Stimulated activated memory B cell treated with anti-CD40 and anti-IgM and Interleukin-4, amounts not matched to agents 10 μg/mL and 1 μg/mL and 100 μg/mL, for 72 hours (primary cell): ENCODE data around the gene LGALS9B.
A peak's percentile ranks its signal among the peaks of the same experiment; 100 is the strongest.
"Not testable (repeated sequence)": the region's sequence is repeated elsewhere in the genome, so short reads cannot be mapped to it uniquely, and the experiment has no call there.

Experiments
- ATAC-seq: fragments of 150-1000 bp; cut with Tn5 transposase; 2 replicates; pipeline ENCODE4 v1.10.0; 2021
- H3K27ac Mint-ChIP-seq: one replicate; pipeline ENCODE4 v1.8.0; 2022; ENCODE audit warnings: mild to moderate bottlenecking, mixed read lengths
- H3K27me3 Mint-ChIP-seq: one replicate; pipeline ENCODE4 v1.8.0; 2022; ENCODE audit warnings: mixed read lengths
- H3K36me3 Mint-ChIP-seq: one replicate; pipeline ENCODE4 v1.8.0; 2022; ENCODE audit warnings: mixed read lengths
- H3K4me1 Mint-ChIP-seq: one replicate; pipeline ENCODE4 v1.8.0; 2022; ENCODE audit warnings: mixed read lengths
- H3K4me3 Mint-ChIP-seq: one replicate; pipeline ENCODE4 v1.8.0; 2022; ENCODE audit warnings: mild to moderate bottlenecking, moderate library complexity, mixed read lengths
- H3K9me3 Mint-ChIP-seq: one replicate; pipeline ENCODE4 v1.8.0; 2022; ENCODE audit warnings: mixed read lengths

The LGALS9B gene

GRCh38 chr17:20467447-20467846 is at the start of gene LGALS9B:
LGALS9B (minus strand) TSS chr17:20467539; CDS start chr17:20467470, 69 bp downstream.
- H3K4me1 Mint-ChIP-seq, H3K27me3 Mint-ChIP-seq, H3K9me3 Mint-ChIP-seq, H3K36me3 Mint-ChIP-seq: not testable (repeated sequence)
- ATAC-seq, result peak; percentile 94
- Mint-ChIP-seq H3K27ac (peak within 1 kb of the TSS; percentile 31), H3K4me3 (peak within 1 kb of the TSS; percentile 12)

GRCh38 chr17:20516986-20517385 is 49.6 kb upstream of the LGALS9B start:
- not testable (repeated sequence) for ATAC-seq, H3K27me3 Mint-ChIP-seq, H3K4me3 Mint-ChIP-seq, H3K27ac Mint-ChIP-seq, H3K36me3 Mint-ChIP-seq, H3K9me3 Mint-ChIP-seq, H3K4me1 Mint-ChIP-seq

- H3K36me3 Mint-ChIP-seq, H3K4me1 Mint-ChIP-seq, H3K27ac Mint-ChIP-seq, H3K4me3 Mint-ChIP-seq, H3K27me3 Mint-ChIP-seq, ATAC-seq, H3K9me3 Mint-ChIP-seq: not testable (repeated sequence)
Measured at GRCh38 chr17:20515099-20515498, 47.8 kb upstream of the LGALS9B start.

GRCh38 chr17:20513539-20513938 is 46.2 kb upstream of the LGALS9B start:
- not testable (repeated sequence) for H3K4me1 Mint-ChIP-seq, ATAC-seq, H3K4me3 Mint-ChIP-seq, H3K9me3 Mint-ChIP-seq, H3K27ac Mint-ChIP-seq, H3K27me3 Mint-ChIP-seq, H3K36me3 Mint-ChIP-seq

GRCh38 chr17:20512378-20512777 is 45.0 kb upstream of the LGALS9B start:
- peak; percentile 34 for ATAC-seq
- H3K27ac Mint-ChIP-seq, H3K4me1 Mint-ChIP-seq: not testable (repeated sequence)

GRCh38 chr17:20511778-20512177 is 44.4 kb upstream of the LGALS9B start:
- not testable (repeated sequence) for H3K36me3 Mint-ChIP-seq, ATAC-seq, H3K27ac Mint-ChIP-seq, H3K4me3 Mint-ChIP-seq, H3K4me1 Mint-ChIP-seq, H3K27me3 Mint-ChIP-seq, H3K9me3 Mint-ChIP-seq

More at GRCh38 chr17:20512378-20512777, 45.0 kb upstream of the LGALS9B start:
- H3K27me3 Mint-ChIP-seq, H3K36me3 Mint-ChIP-seq, H3K9me3 Mint-ChIP-seq, H3K4me3 Mint-ChIP-seq: not testable (repeated sequence)

GRCh38 chr17:20505333-20505732 is 38.0 kb upstream of the LGALS9B start:
- H3K27ac Mint-ChIP-seq, ATAC-seq, H3K36me3 Mint-ChIP-seq, H3K9me3 Mint-ChIP-seq, H3K27me3 Mint-ChIP-seq, H3K4me3 Mint-ChIP-seq, H3K4me1 Mint-ChIP-seq: not testable (repeated sequence)

- H3K36me3 Mint-ChIP-seq, H3K4me3 Mint-ChIP-seq, H3K27ac Mint-ChIP-seq, H3K27me3 Mint-ChIP-seq, H3K4me1 Mint-ChIP-seq, ATAC-seq, H3K9me3 Mint-ChIP-seq: not testable (repeated sequence)
Measured at GRCh38 chr17:20504388-20505066, 37.2 kb upstream of the LGALS9B start.

GRCh38 chr17:20501896-20502295 is 34.6 kb upstream of the LGALS9B start:
- H3K27me3 Mint-ChIP-seq, H3K9me3 Mint-ChIP-seq, H3K36me3 Mint-ChIP-seq, H3K4me1 Mint-ChIP-seq, H3K27ac Mint-ChIP-seq, H3K4me3 Mint-ChIP-seq: not testable (repeated sequence)
- peak; percentile 41 for ATAC-seq

GRCh38 chr17:20500346-20500745 is 33.0 kb upstream of the LGALS9B start:
- H3K36me3 Mint-ChIP-seq, H3K9me3 Mint-ChIP-seq: not testable (repeated sequence)

GRCh38 chr17:20495420-20495819 is 28.1 kb upstream of the LGALS9B start:
- not testable (repeated sequence) for H3K27ac Mint-ChIP-seq, H3K9me3 Mint-ChIP-seq, H3K27me3 Mint-ChIP-seq, H3K4me3 Mint-ChIP-seq, H3K4me1 Mint-ChIP-seq, ATAC-seq, H3K36me3 Mint-ChIP-seq

More at GRCh38 chr17:20500346-20500745, 33.0 kb upstream of the LGALS9B start:
- H3K27ac Mint-ChIP-seq, H3K27me3 Mint-ChIP-seq, H3K4me1 Mint-ChIP-seq, ATAC-seq, H3K4me3 Mint-ChIP-seq: not testable (repeated sequence)

GRCh38 chr17:20494735-20495134 is 27.4 kb upstream of the LGALS9B start:
- not testable (repeated sequence) for H3K4me1 Mint-ChIP-seq, ATAC-seq, H3K9me3 Mint-ChIP-seq, H3K27ac Mint-ChIP-seq, H3K27me3 Mint-ChIP-seq, H3K4me3 Mint-ChIP-seq, H3K36me3 Mint-ChIP-seq

GRCh38 chr17:20494147-20494546 is 26.8 kb upstream of the LGALS9B start:
- not testable (repeated sequence) for H3K27me3 Mint-ChIP-seq, H3K27ac Mint-ChIP-seq

GRCh38 chr17:20492971-20493370 is 25.6 kb upstream of the LGALS9B start:
- not testable (repeated sequence) for ATAC-seq, H3K27me3 Mint-ChIP-seq, H3K9me3 Mint-ChIP-seq, H3K27ac Mint-ChIP-seq, H3K4me1 Mint-ChIP-seq, H3K4me3 Mint-ChIP-seq, H3K36me3 Mint-ChIP-seq

More at GRCh38 chr17:20494147-20494546, 26.8 kb upstream of the LGALS9B start:
- not testable (repeated sequence) for H3K4me1 Mint-ChIP-seq, H3K36me3 Mint-ChIP-seq, H3K9me3 Mint-ChIP-seq, ATAC-seq, H3K4me3 Mint-ChIP-seq

- H3K27me3 Mint-ChIP-seq, ATAC-seq, H3K4me1 Mint-ChIP-seq, H3K4me3 Mint-ChIP-seq, H3K36me3 Mint-ChIP-seq, H3K9me3 Mint-ChIP-seq, H3K27ac Mint-ChIP-seq: not testable (repeated sequence)
Measured at GRCh38 chr17:20492099-20492498, 24.8 kb upstream of the LGALS9B start.

- not testable (repeated sequence) for H3K27ac Mint-ChIP-seq, H3K36me3 Mint-ChIP-seq, H3K4me3 Mint-ChIP-seq, H3K27me3 Mint-ChIP-seq, H3K9me3 Mint-ChIP-seq, H3K4me1 Mint-ChIP-seq, ATAC-seq
Measured at GRCh38 chr17:20484930-20485329, 17.6 kb upstream of the LGALS9B start.
